Measurements from ENCODE around the gene RLBP1.

The RLBP1 gene

GRCh38 chr15:89205991-89206585, 15.3 kb downstream of the RLBP1 start:
- no peak for DNase-seq

GRCh38 chr15:89203705-89204273, 17.6 kb downstream of the RLBP1 start:
- DNase-seq = no peak

GRCh38 chr15:89201465-89202005, 19.8 kb downstream of the RLBP1 start:
- DNase-seq = no peak

- no peak for DNase-seq
Measured at GRCh38 chr15:89200182-89200581, 21.2 kb downstream of the RLBP1 start.

- no peak for DNase-seq
Measured at GRCh38 chr15:89199746-89200145, 21.6 kb downstream of the RLBP1 start.

GRCh38 chr15:89198934-89199333, 22.4 kb downstream of the RLBP1 start:
- DNase-seq = no peak

- no peak for DNase-seq
Measured at GRCh38 chr15:89198196-89198595, 23.2 kb downstream of the RLBP1 start.

- no peak for DNase-seq
Measured at GRCh38 chr15:89197503-89197971, 23.8 kb downstream of the RLBP1 start.

- no peak for DNase-seq
Measured at GRCh38 chr15:89196994-89197393, 24.4 kb downstream of the RLBP1 start.

GRCh38 chr15:89196241-89196640, 25.1 kb downstream of the RLBP1 start:
- no peak for DNase-seq

GRCh38 chr15:89195836-89196235, 25.5 kb downstream of the RLBP1 start:
- no peak for DNase-seq

GRCh38 chr15:89194608-89195007, 26.8 kb downstream of the RLBP1 start:
- DNase-seq = no peak

- DNase-seq = no peak
Measured at GRCh38 chr15:89192766-89193165, 28.6 kb downstream of the RLBP1 start.

- no peak for DNase-seq
Measured at GRCh38 chr15:89192136-89192535, 29.2 kb downstream of the RLBP1 start.

GRCh38 chr15:89187986-89188514, 33.3 kb downstream of the RLBP1 start:
- DNase-seq = no peak

GRCh38 chr15:89187301-89187985, 33.9 kb downstream of the RLBP1 start:
- DNase-seq = no peak

- DNase-seq = no peak
Measured at GRCh38 chr15:89186803-89187202, 34.6 kb downstream of the RLBP1 start.

- no peak for DNase-seq
Measured at GRCh38 chr15:89184886-89185526, 36.4 kb downstream of the RLBP1 start.

- DNase-seq = no peak
Measured at GRCh38 chr15:89184357-89184756, 37.0 kb downstream of the RLBP1 start.

GRCh38 chr15:89179966-89180875, 41.2 kb downstream of the RLBP1 start:
- DNase-seq = no peak

- DNase-seq = no peak
Measured at GRCh38 chr15:89178307-89178977, 42.9 kb downstream of the RLBP1 start.
